Astrocyte of the cerebellum (primary cell): Measurements from ENCODE around the gene ZNF564.

Experiments
- DNase-seq: peaks from one replicate; pipeline ENCODE4 v3.0.0-alpha.2; 2011; ENCODE audit warnings: low read depth
- H3K4me3 ChIP-seq: 2 replicates; pipeline ENCODE4 v1.5.1; 2011; ENCODE audit warnings: mild to moderate bottlenecking, low read depth, low read length, moderate library complexity
- in situ Hi-C: cut with HindIII; loops from 2 replicates; pipeline ENCODE4 v1.10.0; 2017; ENCODE audit warnings: low sequenced_read_pairs
- TF ChIP-seq, protein P1 (sequence below): IDR thresholded peaks from 2 replicates; pipeline ENCODE4 v1.5.1; 2012; ENCODE audit warnings: low read length, low read depth, moderate library complexity, mild to moderate bottlenecking; ENCODE audit errors: missing control alignments

Gene ZNF564

DNA sequence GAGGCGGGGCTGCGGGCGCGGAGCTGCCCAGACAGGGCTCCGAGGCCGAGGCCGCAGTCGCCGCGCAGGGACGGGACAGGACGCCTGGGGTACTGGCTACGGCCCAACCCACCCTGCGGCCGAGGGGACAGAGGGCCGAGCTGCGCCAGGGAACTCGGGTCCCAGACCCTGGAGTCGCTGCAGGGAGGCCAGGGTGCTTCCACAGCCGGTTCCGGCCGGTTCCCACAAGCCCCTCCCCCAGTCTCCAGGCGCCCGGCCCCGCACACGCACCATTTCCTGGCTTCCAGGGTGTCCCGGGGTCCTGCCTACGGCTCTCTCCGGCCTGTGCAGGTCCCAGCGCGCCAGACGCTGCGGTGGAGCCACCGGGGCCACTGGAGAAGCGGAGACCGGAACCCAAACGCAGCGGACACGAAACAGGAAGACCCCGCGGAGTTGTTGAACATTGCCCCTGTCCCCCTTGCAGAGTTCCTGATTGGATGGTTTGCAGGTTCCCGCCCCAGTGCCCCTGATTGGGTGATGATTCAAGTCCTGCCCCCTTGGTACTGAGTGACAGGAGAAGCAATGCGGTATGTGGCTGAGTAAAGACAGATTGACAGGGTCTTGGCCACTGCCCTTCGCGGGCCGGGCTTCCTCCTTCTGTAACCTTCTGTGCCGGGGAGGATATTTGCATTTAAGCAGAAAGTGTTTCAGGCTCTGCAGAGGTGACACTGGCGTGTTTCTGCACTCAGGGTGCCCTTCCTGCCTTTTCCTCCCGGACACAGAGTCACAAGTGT, at the start of gene ZNF564:
Gene ZNF564 (minus strand): TSS at position 423 of the 773 bp plus-strand sequence. CDS start 150 bp downstream, at position 273.
- TF ChIP-seq, protein P1, sequence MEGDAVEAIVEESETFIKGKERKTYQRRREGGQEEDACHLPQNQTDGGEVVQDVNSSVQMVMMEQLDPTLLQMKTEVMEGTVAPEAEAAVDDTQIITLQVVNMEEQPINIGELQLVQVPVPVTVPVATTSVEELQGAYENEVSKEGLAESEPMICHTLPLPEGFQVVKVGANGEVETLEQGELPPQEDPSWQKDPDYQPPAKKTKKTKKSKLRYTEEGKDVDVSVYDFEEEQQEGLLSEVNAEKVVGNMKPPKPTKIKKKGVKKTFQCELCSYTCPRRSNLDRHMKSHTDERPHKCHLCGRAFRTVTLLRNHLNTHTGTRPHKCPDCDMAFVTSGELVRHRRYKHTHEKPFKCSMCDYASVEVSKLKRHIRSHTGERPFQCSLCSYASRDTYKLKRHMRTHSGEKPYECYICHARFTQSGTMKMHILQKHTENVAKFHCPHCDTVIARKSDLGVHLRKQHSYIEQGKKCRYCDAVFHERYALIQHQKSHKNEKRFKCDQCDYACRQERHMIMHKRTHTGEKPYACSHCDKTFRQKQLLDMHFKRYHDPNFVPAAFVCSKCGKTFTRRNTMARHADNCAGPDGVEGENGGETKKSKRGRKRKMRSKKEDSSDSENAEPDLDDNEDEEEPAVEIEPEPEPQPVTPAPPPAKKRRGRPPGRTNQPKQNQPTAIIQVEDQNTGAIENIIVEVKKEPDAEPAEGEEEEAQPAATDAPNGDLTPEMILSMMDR: no peak
- peak within 1 kb of the TSS; percentile 72 for H3K4me3 ChIP-seq
- in situ Hi-C loops: no loop called here
- peak; percentile 94 for DNase-seq

DNA sequence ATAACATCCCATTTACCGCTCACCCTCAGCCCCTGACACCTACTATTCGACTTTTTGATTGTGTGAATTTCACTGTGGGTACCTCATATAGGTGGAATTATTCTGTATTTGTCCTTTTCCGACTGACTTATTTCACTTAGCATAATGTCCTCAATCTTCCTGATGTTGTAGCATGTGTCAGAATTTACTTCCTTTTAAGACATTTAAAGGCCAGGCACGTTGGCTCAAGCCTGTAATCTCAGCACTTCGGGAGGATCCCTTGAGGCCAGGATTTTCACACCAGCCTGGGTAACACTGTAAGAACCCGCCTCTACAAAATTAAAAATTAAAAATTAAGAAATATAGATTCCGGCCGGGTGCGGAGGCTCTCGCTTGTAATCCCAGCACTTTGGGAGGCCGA, 46.3 kb upstream of the ZNF564 start:
- DNase-seq: no peak
- in situ Hi-C loops: no loop called here
- TF ChIP-seq, protein P1: no peak
- no peak overlapping the region for H3K4me3 ChIP-seq

DNA sequence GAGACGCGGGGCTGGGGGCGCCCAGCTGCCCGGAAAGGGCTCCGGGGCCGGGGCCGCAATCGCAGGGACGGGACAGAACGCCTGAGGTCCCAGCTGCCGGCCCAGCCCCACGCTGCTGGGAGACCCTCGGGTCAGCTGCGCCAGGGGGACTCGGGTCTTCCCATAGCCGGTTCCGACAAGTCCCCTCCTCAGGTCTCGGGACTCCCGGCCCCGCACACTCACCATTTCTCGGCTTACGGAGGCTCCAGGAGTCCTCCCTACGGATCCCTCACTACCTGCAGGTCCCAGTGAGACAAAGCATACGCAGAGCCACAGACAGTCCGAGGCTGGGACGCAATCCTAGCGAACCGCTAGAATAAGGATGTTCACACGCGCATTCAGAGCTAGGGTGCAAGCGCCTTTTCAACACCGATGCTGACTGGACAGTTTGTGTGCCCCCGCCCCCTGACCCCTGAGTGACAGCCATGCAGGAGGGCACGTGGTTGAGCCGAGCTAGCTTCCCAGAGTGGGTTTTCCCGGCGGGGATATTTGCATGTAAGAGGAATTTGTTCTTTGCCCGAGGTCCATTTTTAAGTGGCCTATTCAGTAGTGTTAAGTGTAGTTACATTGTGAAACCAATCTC, 45.8 kb upstream of the ZNF564 start:
- no peak overlapping the region for H3K4me3 ChIP-seq
- DNase-seq: no peak
- TF ChIP-seq, protein P1: no peak
- in situ Hi-C loops: no loop called here

DNA sequence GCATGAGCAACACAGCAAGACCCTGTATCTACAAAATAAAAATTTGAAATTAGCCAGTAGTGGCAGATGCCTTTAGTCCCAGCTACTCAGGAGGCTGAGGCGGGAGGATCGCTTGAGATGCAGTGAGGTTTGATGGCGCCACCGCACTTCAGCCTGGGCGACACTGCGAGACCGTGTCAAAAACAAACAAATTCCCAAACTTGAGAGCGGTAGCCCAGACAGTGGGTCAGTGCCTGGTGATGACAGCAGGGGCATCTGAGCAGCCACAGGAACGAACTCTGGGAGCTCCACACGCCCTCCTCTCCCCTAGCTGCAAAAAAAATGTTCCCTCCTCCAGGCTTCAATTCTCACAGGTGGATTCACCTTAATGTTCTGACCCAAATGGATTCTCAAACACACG, 45.2 kb upstream of the ZNF564 start:
- TF ChIP-seq, protein P1: no peak
- in situ Hi-C loops: no loop called here
- DNase-seq: no peak

DNA sequence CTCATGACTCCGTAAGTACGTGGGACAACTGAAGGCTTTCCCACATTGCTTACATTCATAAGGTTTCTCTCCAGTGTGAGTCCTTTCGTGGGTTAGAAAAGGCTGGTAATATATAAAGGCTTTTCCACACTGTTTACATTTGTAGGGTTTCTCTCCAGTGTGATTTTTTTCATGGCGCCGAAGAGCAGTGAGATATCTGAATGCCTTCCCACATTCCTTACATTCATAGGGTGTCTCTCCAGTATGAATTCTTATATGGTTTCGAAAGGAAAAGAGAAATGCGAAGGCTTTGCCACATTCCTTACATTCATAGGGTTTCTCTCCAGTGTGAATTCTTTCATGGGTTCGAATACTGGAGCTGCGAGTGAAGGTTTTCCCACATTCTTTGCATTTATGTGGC, 29.8 kb upstream of the ZNF564 start:
- no peak for DNase-seq
- no peak overlapping the region for H3K4me3 ChIP-seq
- TF ChIP-seq, protein P1: no peak
- in situ Hi-C loops: no loop called here

More for the DNA sequence above, 45.2 kb upstream of the ZNF564 start:
- no peak overlapping the region for H3K4me3 ChIP-seq

DNA sequence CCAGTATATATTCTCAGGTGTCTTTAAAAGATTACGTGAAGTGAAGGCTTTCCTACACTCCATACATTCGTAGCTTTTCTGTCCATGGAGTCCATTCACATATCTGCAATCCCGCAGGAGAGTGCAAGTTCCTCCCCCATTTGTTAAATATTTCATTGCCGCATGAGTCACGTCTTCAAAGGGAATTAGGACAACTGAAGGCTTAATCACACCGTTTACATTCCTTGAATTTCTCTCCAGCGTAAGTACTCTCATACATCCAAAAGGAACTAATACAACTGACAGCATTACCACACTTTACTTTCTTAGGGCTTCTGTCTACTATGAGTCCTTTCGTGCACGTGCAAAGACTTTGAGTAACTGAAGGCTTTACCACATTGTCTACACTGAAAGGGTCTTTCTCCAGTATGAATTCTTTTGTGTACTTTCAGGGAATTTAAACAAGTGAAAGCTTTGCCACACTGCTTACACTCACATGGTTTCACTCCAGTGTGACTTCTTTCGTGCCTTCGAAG, 29.0 kb upstream of the ZNF564 start:
- TF ChIP-seq, protein P1: no peak
- in situ Hi-C loops: no loop called here
- H3K4me3 ChIP-seq: no peak overlapping the region
- DNase-seq: no peak
